Ishikawa (cell line): ENCODE results near the gene NTNG1.

Source experiments
- CEBPB ChIP-seq: IDR thresholded peaks from 2 replicates; pipeline ENCODE4 v1.6.1; 2012
- CREB1 ChIP-seq: IDR thresholded peaks from 2 replicates; pipeline ENCODE4 v1.6.1; 2012; ENCODE audit warnings: low read depth
- EGR1 ChIP-seq: IDR thresholded peaks from 2 replicates; pipeline ENCODE4 v1.6.1; 2012
- EP300 ChIP-seq: IDR thresholded peaks from 2 replicates; pipeline ENCODE4 v1.6.1; 2012; ENCODE audit warnings: borderline replicate concordance
- FOXM1 ChIP-seq: IDR thresholded peaks from 2 replicates; pipeline ENCODE4 v1.6.1; 2012; ENCODE audit warnings: low read depth, borderline replicate concordance
- MAX ChIP-seq: IDR thresholded peaks from 2 replicates; pipeline ENCODE4 v1.6.1; 2012
- NFIC ChIP-seq: IDR thresholded peaks from 2 replicates; pipeline ENCODE4 v1.6.1; 2012
- RAD21 ChIP-seq: IDR thresholded peaks from 2 replicates; pipeline ENCODE4 v1.6.1; 2012; ENCODE audit warnings: low read depth
- REST ChIP-seq: IDR thresholded peaks from 2 replicates; pipeline ENCODE4 v1.6.1; 2012; ENCODE audit warnings: low read depth, mild to moderate bottlenecking
- TAF1 ChIP-seq: IDR thresholded peaks from 2 replicates; pipeline ENCODE4 v1.6.1; 2012; ENCODE audit warnings: low read depth, mild to moderate bottlenecking
- TCF12 ChIP-seq: IDR thresholded peaks from 2 replicates; pipeline ENCODE4 v1.6.1; 2012; ENCODE audit warnings: low read depth
- TEAD4 ChIP-seq: IDR thresholded peaks from 2 replicates; pipeline ENCODE4 v1.6.1; 2012
- USF1 ChIP-seq: IDR thresholded peaks from 2 replicates; pipeline ENCODE4 v1.6.1; 2012
- YY1 ChIP-seq: IDR thresholded peaks from 2 replicates; pipeline ENCODE4 v1.6.1; 2012; ENCODE audit warnings: low read depth
- ZBTB7A ChIP-seq: IDR thresholded peaks from 2 replicates; pipeline ENCODE4 v1.6.1; 2012; ENCODE audit warnings: low read depth

NTNG1 gene

DNA sequence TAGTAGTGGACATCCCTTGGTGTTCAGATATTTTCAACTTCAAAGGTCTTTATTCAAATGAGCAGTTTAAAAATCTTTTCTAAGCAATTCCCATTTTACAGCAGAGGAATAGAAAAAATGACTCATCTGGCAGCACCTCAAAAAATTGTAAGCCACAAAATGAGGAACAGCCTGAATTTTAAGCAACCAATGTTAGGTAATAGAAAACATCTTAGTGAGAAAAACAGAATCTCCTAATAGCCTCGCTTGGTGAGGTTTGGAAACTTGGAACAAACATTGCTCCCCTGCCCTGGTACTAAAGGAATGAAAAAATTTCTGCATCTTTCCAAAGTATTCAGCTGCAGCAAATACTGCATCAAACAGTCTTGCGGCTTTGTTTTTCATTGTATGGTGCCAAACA, 264.4 kb downstream of the NTNG1 start:
- TF ChIP-seq CREB1 (no peak), USF1 (no peak), NFIC (no peak), TEAD4 (no peak), ZBTB7A (no peak), CEBPB (no peak), FOXM1 (no peak), EGR1 (no peak), TAF1 (no peak), MAX (no peak), REST (no peak), RAD21 (no peak), EP300 (no peak)

DNA sequence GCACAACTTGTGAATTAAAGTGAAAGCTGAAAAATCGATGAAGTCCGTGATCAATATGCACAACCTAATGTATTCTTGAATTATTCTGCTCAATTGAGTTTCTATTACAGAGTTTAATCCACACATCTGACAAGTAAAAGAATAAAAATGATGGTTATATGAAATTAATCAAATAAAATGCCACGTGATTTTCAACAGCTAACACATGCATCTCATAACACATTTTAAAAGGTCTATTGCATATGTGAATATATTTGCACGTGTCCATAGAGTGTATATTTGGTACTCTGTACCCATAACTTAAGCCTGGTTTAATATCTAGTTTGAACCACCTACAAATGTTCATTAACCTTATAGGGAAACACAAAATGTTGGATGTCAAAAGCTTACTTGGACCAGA, 266.2 kb downstream of the NTNG1 start:
- no peak for TF ChIP-seq EGR1
- no peak for TF ChIP-seq EP300
- no peak for TF ChIP-seq USF1
- TF ChIP-seq CEBPB = no peak
- no peak for TF ChIP-seq YY1
- TF ChIP-seq ZBTB7A = no peak
- TF ChIP-seq REST = no peak
- TF ChIP-seq NFIC = no peak
- no peak for TF ChIP-seq TCF12
- TF ChIP-seq FOXM1 = no peak
- TF ChIP-seq TEAD4 = no peak

GRCh38 chr1:107413546-107413945, 272.7 kb downstream of the NTNG1 start:
- TF ChIP-seq EGR1 = no peak
- TF ChIP-seq REST = no peak
- TF ChIP-seq ZBTB7A = no peak

- TF ChIP-seq CEBPB (no peak), CREB1 (no peak), REST (no peak), MAX (no peak), TCF12 (no peak), EGR1 (no peak), FOXM1 (no peak), YY1 (no peak), RAD21 (no peak), NFIC (no peak), TAF1 (no peak), USF1 (no peak), EP300 (no peak), ZBTB7A (no peak)
Measured at GRCh38 chr1:107413951-107414350, 273.1 kb downstream of the NTNG1 start.
